Stimulated activated CD4-positive, alpha-beta T cell treated with anti-CD3 and anti-CD28 coated beads, TNF-alpha, amount 100 ng/mL, for 48 hours (primary cell): ENCODE measurements around the gene RC3H1.
"Not testable (repeated sequence)": the region's sequence is repeated elsewhere in the genome, so short reads cannot be mapped to it uniquely, and the experiment has no call there.

Source experiments
- DNase-seq, 3 donors: peaks; one replicate each; pipeline ENCODE4 v3.0.0-alpha.2; 2020; ENCODE audit warnings: low read depth in 3 of 3

The RC3H1 gene

DNA sequence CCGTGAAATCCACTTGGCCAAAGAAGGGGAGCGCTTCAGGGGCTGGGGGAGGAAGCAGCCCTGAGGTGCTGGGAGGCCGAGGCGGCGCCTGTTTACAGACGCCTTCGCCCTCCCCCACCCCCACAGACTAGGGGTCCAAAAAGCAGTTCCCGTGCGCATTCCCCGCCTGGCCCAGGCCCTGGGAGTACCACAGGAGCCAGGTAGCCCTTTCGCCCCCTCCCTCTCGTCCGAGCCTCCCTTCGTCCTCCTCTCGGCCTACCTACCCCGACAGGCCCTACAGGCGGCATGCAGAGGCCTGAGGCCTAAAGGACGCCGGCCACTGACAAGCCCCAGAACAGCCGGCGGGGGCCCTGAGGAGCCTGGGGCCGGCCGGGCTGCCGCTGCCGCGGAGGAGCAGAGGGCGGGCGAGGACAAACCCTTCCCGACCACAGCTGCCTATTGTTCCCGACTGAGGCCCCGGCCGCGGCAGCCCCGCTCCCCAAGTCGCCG is 522 bp downstream of the RC3H1 start:
- peak in 2 of 3 donors; percentile 3 to 24 for DNase-seq

DNA sequence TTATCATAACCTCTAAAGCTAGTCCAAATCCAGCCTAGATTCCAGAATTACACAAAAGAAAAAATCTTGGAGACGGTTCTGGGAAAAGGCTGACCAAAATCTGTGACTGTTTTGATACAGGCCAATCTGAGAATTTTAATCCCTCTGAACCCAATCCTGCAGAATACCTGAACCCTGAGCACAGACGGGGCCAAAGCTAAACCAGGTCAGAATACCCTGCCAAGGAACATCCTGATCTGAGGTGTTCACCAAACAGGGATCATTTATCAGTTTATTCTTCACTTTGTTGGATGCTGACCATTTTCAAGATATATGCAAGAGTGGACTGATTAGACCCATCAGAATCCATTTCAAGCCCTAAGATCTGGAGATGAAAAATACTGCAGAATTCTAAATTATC is 3.6 kb downstream of the RC3H1 start:
- no peak for DNase-seq

DNA sequence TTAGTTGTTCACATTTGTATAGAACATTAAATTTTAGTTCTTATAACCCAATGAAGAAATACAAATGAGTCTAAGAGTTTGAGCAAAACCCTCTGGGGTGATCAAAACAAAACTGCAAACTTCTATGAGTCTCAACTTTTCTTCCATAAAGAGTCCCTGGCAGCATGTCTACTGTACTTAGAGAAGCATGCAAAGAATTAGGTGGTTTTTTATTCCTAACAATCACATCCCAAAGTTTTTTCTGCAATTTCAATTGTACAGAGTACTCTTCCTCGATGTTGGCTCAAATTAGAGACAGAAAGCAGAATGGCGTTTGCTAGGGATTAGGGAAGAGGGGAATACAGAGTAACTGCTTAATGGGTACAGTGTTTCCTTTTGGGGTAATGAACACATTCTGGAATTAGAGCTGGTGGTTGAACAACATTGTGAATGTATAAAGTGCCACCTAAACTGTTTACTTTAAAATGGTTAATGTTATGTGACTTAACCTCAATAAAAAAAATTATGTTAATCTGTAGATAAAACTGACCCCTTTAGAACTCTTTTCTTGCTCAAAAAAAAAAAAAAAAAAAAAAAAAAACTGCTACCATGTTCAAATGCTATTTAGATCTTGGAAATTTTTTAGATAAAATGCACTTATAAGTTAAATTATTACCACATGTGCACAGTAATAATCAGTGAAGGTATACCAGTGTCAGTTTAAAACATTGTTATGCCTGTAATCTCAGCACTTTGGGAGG is 4.8 kb downstream of the RC3H1 start:
- DNase-seq, result no peak

DNA sequence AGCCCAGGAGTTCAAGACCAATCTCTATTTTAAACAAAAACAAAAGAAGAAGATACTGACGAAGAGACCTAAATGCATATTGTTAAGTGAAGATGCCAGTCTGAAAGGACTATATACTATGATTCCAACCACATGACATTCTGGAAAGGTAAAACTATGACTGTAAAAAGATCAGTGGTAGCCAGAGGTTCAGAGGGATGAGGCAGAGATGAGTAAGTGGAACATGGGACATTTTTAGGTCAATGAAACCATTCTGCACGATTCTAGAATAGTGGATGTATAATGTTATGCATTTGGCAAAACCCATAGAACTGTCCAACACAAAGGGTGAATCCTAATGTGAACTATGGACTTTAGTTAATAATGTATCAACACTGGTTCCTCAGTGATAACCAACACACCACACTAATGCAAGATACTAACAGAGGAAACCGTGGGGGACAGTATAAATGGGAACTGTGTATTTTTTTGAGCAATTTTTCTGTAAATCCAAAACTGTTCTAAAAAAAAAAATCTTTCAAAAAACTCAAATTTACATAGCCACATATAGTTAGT is 8.2 kb downstream of the RC3H1 start:
- no peak for DNase-seq

DNA sequence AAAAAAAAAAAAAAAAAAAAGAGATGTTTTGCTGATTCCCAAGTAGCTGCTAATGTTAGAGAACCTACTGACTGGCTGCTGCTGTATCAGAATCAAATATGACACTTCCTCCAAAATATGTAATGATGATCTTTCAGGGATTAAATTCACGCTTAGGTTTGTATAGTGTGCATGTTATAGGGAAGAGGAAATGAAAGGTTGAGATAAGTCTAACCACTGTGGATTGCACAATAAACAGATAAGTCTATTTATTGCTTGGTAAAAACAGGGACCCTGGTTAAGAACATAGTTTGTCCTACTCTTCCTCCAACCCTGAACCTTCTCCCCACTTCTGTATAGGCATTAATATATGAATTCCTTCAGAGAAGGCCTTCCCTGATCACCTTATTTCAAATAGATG is 13.2 kb downstream of the RC3H1 start:
- DNase-seq, result no peak

DNA sequence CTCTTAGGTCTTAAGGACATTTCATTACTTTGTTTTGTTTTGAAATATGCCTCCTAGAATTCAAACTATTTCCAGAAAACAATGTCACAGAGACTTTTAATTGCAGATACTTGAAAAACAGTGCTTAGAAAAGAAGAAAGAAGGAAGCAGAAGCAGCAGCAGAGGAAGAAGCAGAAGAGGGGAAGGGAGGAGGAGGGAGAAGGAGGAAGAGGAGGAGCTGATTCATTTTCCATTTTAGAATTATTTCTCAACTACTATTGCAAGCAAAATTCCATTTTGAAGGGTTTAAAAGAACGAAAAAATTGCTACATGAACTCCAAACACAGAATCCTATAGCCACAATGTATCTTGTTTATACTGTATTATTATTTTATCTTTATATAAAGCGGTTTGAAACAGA is 13.9 kb downstream of the RC3H1 start:
- no peak for DNase-seq

DNA sequence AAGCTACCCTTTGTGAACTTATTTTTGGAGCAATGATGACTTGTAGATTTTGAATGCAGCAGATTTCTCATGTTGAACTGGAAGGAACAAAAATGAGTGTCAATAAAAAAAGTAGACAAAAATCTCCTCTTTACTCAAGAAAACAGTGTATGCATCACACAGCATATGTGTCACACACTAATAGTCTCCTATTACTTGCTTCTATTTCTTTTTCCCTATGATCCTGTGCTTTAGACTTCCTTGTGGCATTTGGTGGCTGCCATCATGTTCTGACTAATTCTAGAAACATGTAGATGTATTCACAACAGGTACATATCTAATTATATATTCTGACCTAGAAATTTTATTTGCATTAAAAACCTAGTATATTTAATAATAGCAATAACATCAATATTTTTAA is 14.3 kb downstream of the RC3H1 start:
- no peak for DNase-seq

DNA sequence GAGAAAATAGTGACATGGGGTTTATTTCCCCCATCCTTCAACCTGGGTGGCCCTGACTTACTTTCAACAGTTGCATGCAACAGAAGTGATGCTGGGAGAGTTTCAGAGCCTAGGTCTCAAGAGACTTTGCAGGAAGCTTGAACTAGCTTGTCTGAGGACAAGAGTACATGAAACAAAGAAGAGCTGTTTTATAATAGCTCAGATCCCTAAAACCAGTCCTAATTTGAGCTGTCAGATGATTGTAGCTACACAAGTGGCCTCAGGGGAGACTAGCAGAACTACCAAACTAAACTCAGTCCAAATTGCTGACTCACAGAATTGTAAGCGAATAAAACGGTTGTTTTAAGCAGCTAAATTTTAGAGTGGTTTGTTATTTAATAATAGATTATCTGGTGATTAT is 17.1 kb downstream of the RC3H1 start:
- DNase-seq, result no peak

DNA sequence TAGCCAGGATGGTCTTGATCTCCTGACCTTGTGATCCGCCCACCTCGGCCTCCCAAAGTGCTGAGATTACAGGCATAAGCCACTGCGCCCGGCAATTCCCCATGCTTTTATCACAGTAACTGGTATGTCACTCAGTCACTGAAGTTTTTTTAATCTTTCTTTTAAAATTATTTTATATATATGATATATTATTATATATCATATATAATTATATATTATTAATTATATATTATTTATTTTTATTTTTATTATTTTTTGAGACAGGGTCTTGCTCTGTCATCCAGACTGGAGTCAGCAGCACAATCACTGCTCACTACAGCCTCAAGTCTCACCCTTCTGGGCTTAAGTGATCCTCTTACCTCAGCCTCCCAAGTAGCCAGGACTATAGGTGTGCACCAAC is 18.3 kb downstream of the RC3H1 start:
- DNase-seq, result no peak

DNA sequence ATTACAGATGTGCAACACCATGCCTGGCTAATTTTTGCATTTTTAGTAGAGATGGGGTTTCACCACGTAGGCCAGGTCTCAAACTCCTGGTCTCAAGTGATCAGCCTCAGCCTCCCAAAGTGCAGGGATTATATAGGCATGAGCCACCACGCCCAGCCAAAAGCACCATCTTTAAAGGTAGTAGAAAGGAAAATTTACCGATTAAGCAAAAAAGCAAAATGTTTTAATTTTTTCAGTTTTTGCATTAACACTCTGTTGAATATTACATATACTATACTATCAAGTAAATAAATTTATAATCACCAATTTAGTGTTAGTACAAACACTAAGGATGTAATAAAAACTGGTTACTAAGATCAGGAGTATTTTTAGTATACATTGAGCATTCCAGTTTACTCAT is 20.6 kb downstream of the RC3H1 start:
- no peak for DNase-seq

DNA sequence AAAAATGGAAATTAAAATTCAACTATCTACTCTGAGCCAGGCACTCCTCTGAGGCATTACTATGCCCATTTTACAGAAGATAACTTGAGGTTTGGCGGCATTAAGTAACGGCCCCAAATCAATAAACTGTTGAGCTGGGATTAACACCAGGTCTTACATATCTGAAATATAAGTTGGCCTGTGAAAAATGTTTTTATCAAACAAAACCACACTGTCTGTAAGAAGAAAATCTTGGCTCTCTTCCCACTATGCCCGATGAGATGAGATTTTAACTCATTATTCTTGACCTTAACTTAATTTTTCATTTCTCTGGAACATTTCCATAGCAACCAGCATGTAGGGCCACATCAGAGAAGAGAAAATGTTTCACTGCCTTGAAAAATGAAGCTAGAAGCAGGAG is 21.8 kb downstream of the RC3H1 start:
- DNase-seq, result no peak

DNA sequence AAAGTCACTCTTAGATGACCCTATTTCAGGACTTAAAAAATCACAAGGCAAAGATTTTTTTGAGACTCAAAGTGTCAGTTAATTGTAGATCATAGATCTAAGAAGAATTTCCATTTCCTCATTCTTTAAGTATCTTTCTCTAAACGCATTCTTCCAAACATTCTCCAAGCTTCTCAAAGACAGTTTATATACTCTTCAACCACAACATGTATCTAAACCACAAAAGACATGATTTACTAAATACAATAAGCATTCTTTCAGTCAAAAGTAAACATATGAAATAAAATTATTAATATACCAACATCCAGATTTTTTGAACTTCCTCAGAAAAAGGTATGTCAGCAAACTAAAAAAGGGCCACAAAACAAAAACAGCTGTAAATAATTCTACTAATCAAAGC is 24.4 kb downstream of the RC3H1 start:
- DNase-seq, result no peak

DNA sequence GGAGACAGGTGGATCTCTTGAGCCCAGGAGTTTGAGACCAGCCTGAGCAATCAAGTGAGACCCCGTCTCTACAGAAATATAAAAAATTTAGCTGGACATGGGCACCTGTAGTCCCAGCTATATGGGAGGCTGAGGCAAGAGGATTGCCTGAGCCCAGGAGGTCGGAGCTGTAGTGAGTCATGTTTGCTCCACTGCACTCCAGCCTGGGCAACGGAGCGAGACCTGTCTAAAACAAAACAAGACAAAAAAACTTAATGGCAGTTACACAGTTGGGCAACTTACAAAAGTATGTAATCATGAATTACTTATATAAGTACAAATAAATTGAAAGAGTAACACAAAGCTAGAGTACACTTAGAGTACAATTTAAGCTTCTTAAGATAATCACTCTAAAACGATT is 25.2 kb downstream of the RC3H1 start:
- DNase-seq, result no peak

DNA sequence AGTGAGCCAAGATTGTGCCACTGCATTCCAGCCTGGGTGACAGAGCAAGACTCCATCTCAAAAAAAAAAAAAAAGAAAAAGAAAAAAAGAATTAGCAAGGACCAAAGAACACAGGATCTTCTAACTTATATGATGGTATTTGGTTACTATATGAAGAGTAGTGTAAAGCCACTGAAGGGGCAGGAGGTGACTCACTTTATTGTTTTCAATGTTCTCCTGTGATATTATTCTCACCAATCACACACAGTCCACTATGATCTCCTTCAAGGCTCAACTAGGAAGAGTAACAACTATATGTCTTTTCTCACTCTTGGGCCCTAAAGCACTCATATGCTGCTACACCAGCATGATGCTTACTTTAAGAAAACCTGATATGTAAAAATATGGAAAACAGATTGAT is 26.7 kb downstream of the RC3H1 start:
- no peak for DNase-seq

DNA sequence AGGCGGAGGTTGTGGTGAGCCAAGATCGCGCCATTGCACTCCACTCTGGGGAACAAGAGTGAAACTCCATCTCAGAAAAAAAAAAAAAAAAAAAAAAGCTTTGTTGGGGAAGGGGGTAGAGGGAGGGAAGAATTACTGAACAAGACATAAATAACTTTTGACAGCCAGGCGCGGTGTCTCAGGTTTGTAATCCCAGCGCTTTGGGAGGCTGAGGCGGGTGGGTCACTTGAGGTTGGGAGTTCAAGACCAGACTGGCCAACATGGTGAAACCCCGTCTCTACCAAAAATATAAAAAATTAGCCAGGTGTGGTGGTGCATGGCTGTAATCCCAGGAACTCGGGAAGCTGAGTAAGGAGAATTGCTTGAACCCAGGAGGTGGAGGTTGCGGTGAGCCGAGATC is 28.2 kb downstream of the RC3H1 start:
- DNase-seq, result not testable (repeated sequence)

DNA sequence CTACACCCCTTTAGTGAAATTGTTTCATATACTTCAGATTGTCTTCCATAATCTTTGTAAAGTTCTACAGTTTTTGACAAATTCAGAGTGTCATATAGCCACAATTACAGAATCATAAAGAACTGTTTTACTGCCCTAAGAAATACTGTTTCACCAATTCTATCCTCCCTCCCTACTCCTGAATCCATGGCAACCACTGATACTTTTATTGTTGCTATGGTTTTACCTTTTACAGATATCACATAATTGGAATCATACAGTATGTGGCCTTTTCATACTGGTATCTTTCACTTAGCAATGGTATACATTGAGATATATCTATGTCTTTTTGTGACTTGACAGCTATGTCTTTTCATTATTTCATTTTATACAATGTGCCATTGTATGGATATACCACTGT is 34.1 kb downstream of the RC3H1 start:
- DNase-seq, result no peak

DNA sequence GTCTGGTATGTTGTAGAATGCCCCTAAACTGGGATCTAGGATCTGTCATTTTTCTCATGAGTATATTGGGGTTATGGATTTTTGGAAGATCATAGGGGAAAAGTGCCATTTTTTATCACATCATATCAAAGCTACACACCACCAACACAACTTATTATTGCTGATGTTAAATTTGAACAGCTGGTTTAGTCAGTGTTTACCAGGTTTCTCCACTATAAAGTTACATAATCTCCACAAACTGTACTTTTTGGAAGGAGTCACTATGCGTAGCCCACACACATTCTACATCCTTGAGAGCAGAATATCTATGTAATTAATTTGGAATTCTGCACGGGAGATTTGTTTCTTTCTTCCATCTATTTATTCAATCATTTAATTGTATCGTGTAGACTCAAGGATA is 35.2 kb downstream of the RC3H1 start:
- no peak for DNase-seq

DNA sequence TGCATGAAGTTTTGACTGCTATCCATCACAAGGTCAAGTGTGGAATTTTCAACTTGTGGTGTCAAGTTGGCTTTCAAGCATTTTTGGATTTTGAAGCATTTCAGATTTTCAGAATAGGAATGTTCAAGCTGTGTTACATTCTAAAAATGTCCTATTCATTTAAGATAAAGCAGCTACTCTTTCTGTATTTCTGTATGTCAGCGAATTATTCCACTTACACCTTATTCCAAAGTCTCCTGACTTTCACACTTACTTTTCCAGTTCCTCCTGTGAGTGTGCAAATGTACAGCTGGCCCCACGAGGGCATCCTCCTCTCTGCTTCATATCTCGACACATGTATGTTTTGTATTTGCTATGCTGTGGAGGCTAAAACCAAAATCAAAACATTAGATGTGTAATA is 51.9 kb downstream of the RC3H1 start:
- no peak for DNase-seq

DNA sequence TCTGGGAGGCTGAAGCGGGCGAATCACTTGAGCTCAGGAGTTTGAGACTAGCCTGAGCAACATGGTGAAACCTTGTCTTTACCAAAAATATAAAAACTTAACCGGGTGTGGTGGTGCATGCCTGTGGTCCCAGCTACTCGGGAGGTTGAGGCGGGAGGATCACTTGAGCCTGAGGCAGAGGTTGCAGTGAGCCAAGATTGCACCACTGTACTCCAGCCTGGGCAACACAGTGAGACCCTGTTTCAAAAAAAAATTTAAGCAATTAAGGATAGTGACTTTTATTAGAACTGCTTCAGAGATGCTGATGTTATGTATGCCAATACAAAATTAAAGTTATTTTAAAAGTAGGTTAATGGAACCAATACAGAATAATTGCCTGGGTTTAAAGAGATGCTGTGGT is 56.3 kb downstream of the RC3H1 start:
- DNase-seq, result not testable (repeated sequence)

DNA sequence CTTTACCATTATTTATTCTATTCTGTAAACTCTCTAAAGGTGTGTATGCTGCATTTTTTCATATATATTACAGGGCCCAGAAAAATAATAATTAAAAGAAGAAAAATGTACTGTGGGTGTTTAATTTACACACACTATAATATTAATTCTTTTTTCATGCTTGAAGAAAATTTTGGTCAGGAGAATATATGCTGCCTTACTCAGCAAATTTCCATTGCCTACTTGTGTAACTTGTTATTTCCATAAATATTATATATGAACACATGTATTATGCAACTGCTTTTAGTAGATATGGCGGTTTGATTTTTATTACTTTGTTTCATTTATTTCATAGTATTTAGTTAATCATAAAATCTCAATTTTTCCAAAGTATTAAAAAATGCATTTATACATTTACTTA is 58.7 kb downstream of the RC3H1 start:
- DNase-seq, result no peak

DNA sequence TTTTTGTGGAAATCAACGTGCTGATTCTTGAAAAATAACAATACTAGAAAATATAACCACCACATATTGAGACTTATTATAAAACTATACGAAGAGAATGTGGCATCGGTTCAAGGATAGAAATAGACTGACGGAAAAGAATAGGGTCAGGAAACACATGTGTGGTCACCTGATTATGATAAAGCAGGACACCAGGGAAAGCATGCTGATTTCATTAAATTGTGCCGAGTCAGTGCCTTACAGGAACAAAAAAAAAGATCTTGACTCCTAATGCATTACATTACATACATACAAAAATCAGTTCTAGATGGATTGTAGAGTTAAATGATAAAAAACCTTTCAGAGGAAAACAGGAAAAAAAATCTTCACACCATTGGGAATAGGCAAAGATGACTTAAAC is 61.5 kb downstream of the RC3H1 start:
- no peak for DNase-seq

DNA sequence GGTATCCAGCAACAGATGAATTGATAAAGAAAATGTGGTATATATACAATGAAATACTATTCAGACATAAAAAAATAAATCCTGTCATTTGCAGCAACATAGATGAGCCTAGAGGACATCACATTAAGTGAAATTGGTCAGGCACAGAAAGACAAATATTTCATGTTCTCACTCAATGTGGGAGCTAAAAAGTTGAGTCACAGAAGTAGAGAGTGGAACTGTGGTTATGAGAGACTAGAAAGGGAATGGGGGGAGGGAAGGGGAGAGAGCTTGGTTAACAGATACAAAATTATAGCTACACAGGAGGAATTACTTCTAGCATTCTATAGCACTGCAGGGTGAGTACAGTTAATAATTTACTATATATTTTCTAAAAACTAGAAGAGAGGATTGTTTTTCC is 68.0 kb downstream of the RC3H1 start:
- no peak for DNase-seq

DNA sequence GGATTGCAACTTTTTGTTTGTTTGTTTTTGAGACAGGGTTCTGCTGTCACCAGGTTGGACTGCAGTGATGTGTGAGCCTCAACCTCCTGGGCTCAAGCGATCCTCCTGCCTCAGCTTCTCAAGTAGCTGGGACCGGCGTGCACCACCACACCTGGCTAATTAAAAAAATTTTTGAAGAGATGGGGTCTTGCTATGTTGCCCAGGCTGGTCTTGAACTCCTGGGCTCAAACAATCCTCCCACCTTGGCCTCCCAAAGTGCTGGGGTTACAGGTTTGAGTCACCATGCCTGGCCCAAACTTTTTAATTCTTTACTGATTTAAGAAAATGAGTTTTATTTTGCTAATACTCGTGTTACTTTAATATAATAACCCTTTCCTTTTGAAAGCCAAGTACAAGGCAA is 73.6 kb downstream of the RC3H1 start:
- no peak for DNase-seq

DNA sequence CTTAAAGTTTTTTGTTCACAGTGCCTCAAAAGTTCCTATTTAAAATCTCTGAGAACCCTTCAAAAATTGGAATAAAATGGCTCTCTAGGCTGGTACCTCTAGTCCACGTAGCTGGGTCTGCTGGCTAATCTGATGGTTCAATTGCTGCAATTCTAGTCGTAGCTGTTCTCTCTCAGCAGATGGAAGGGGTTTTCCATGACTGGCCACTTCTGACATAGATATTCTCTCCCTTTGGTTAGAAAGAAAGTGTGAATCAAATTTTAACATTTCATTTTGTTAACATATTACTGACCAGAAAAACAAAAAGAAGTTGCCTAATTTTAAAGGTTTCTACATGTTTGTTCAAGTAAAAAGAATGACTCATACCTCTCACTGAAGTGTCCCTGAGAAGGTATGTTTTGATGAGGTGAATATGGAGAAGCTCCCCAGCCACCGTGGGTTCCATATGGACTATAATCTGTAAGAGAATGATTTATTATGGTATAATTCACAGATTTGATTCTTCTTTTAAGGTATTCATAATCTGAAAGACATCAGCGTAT is 75.7 kb downstream of the RC3H1 start:
- no peak for DNase-seq
